ENCODE data around the gene ZBTB8B.
A peak's percentile ranks its signal among the peaks of the same experiment; 100 is the strongest.

Gene ZBTB8B

DNA sequence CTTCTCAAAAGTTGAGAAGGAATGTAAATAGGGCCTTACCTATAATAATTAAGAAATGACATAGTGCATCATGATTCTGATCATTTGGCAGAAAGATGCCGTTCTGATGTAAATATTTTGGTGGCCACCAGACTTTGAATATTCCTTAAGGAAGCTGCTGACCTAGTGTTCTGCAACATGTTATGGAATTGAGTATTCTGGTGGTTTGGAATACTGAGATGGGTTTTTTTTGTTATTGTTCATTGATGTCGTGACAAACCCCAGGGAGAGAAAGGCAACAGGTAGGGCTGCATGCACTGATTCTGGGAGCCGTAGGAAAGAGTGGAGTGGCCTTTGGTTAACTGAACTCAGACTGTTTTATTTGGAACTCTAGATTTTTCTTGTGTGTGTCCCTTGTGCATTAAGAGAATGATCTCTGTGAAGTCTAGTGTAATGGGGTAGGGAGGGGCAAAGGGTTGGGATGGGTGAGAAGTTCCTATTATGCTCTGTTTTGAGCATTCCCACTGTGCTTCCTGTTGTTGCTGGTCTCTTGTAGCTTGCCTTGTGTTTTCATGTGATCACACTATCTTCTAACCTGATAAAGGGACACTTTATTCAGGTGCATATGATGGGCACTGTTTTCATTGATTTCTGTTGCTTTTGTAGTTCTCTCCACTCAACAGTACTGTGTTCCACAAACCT lies 25.0 kb downstream of the ZBTB8B start:
- H2BK120ac ChIP-seq (ENCODE audit: low read depth, low read length), result no peak overlapping the region
- H3K4me3 ChIP-seq (ENCODE audit: insufficient read depth in 1 of 2, low read depth in 1 of 2, low read length in 2 of 2), result no peak overlapping the region
- no peak overlapping the region for H2BK12ac ChIP-seq (ENCODE audit: low read length in 2 of 2)
- H3K18ac ChIP-seq (ENCODE audit: low read depth in 1 of 2, low read length in 2 of 2), result no peak overlapping the region
- no peaks in the 10 kb centered on the region for H3K9me3 ChIP-seq (ENCODE audit: control insufficient read depth, low read length)
- H3K23ac ChIP-seq (ENCODE audit: low read length in 2 of 2), result no peak overlapping the region
- 89% methylated on average over 3 of the region's 3 CpGs for WGBS
- no peak overlapping the region for H2BK15ac ChIP-seq (ENCODE audit: low read depth, poor library complexity, severe bottlenecking)
- H3K4me2 ChIP-seq (ENCODE audit: low read length, poor library complexity, severe bottlenecking), result no peak overlapping the region
- H3K36me3 ChIP-seq (ENCODE audit: control insufficient read depth in 1 of 2, insufficient read depth in 2 of 2, low read depth in 1 of 2, low read length in 2 of 2), result no peaks in the 10 kb centered on the region
- no peak overlapping the region for H4K91ac ChIP-seq (ENCODE audit: low read length)
- no peak overlapping the region for H4K8ac ChIP-seq (ENCODE audit: low read length)
- no peak overlapping the region for H3K9ac ChIP-seq (ENCODE audit: low read length)
- H2BK5ac ChIP-seq (ENCODE audit: low read depth, low read length, poor library complexity, severe bottlenecking), result no peak overlapping the region
- no peak overlapping the region for H2AK5ac ChIP-seq (ENCODE audit: low read length, severe bottlenecking)
- H3K79me1 ChIP-seq (replicated peaks; ENCODE audit: low read length, poor library complexity, severe bottlenecking), result no peaks in the 10 kb centered on the region
- no peak overlapping the region for H3K14ac ChIP-seq (ENCODE audit: low read length in 2 of 2)
- H3K27me3 ChIP-seq (ENCODE audit: control insufficient read depth in 1 of 2, insufficient read depth in 1 of 2, low read length in 2 of 2), result no peaks in the 10 kb centered on the region
- DNase-seq, result no peak
- H3K4me1 ChIP-seq (ENCODE audit: control insufficient read depth, insufficient read depth, low read depth, low read length), result no peaks in the 10 kb centered on the region
- H3K4ac ChIP-seq (ENCODE audit: low read depth in 1 of 2, low read length in 2 of 2), result no peak overlapping the region
- no peak overlapping the region for H2AFZ ChIP-seq (ENCODE audit: low read depth, low read length)
- H3K27ac ChIP-seq (ENCODE audit: low read length, poor library complexity, severe bottlenecking), result no peak overlapping the region

DNA sequence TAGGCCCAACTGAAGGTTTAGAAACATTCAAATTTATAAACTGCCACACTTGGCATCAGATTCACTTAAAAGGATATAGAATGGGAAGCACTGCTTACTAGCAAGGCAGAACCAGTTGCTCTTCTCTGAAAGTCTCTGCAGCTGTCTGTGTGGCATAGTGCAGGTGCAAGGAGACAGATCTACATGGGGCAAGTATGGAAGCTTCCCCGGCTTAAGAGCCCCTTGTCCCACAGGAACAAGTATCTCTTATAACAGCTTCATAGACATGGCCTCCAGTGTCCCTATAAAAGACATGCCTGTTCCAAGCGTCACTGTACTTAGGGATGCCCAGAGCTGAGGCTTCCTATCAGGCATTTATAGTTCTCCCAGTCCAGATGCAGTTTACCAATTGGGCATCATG lies 26.5 kb downstream of the ZBTB8B start:
- no peaks in the 10 kb centered on the region for H3K27me3 ChIP-seq (ENCODE audit: control insufficient read depth in 1 of 2, insufficient read depth in 1 of 2, low read length in 2 of 2)
- no peaks in the 10 kb centered on the region for H3K79me1 ChIP-seq (replicated peaks; ENCODE audit: low read length, poor library complexity, severe bottlenecking)
- no peak overlapping the region for H3K14ac ChIP-seq (ENCODE audit: low read length in 2 of 2)
- no peak overlapping the region for H4K8ac ChIP-seq (ENCODE audit: low read length)
- no peak overlapping the region for H3K9ac ChIP-seq (ENCODE audit: low read length)
- WGBS, result 100% methylated on average over 2 of the region's 2 CpGs
- no peak overlapping the region for H3K27ac ChIP-seq (ENCODE audit: low read length, poor library complexity, severe bottlenecking)
- H2BK5ac ChIP-seq (ENCODE audit: low read depth, low read length, poor library complexity, severe bottlenecking), result no peak overlapping the region
- H2BK15ac ChIP-seq (ENCODE audit: low read depth, poor library complexity, severe bottlenecking), result no peak overlapping the region
- H3K18ac ChIP-seq (ENCODE audit: low read depth in 1 of 2, low read length in 2 of 2), result no peak overlapping the region
- H3K36me3 ChIP-seq (ENCODE audit: control insufficient read depth in 1 of 2, insufficient read depth in 2 of 2, low read depth in 1 of 2, low read length in 2 of 2), result no peaks in the 10 kb centered on the region
- H2BK120ac ChIP-seq (ENCODE audit: low read depth, low read length), result no peak overlapping the region
- H3K4me1 ChIP-seq (ENCODE audit: control insufficient read depth, insufficient read depth, low read depth, low read length), result no peaks in the 10 kb centered on the region
- H3K9me3 ChIP-seq (ENCODE audit: control insufficient read depth, low read length), result no peaks in the 10 kb centered on the region
- H2AFZ ChIP-seq (ENCODE audit: low read depth, low read length), result no peak overlapping the region
- no peak overlapping the region for H2AK5ac ChIP-seq (ENCODE audit: low read length, severe bottlenecking)
- no peak overlapping the region for H3K4ac ChIP-seq (ENCODE audit: low read depth in 1 of 2, low read length in 2 of 2)
- H3K23ac ChIP-seq (ENCODE audit: low read length in 2 of 2), result no peak overlapping the region
- no peak overlapping the region for H3K4me2 ChIP-seq (ENCODE audit: low read length, poor library complexity, severe bottlenecking)
- no peak overlapping the region for H2BK12ac ChIP-seq (ENCODE audit: low read length in 2 of 2)
- DNase-seq, result no peak
- H4K91ac ChIP-seq (ENCODE audit: low read length), result no peak overlapping the region
- no peak overlapping the region for H3K4me3 ChIP-seq (ENCODE audit: insufficient read depth in 1 of 2, low read depth in 1 of 2, low read length in 2 of 2)

DNA sequence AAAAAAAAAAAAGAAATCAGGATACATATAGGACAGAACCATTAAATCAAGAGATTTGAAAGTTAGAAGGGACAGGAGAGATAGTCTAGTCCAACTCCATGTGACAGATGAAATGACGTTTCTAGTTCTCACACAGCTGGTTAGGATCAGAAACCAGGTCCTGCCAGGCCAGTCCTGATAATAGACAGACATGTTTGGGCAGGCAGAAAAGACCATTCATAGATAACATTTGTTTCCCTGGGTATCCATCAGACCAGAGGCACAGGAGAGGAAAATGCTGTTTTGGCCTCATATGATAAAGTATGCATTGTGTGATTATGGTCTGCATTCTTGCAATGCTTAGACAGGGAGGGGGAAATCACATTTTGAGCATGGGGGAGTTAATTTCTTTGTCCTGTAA lies 29.3 kb downstream of the ZBTB8B start:
- no peaks in the 10 kb centered on the region for H3K79me1 ChIP-seq (replicated peaks; ENCODE audit: low read length, poor library complexity, severe bottlenecking)
- WGBS, result 19% methylated on average over 1 of the region's 1 CpG

DNA sequence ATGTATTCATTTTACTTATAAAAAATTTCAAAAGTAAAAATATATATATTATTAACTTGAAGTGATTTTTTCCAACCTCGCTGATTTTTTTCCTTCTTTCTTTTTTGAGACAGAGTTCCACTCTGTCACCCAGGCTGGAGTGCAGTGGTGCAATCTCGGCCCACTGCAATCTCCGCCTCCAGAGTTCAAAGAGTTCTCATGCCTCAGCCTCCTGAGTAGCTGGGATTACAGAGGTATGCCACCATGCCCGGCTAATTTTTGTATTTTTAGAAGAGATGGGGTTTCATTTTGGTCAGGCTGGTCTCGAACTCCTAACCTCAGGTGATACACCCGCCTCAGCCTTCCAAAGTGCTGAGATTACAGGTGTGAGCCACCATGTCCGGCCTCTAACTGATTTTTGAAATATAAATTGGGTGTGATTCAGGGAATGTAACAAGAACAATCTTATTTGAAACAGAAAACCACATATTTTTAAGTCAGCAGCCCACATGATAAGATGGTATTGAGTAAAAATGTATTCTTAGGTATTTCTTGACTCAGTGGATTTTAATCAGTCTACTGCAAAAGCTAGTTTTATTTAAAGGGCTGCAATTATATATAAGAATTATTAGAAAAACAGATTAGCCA lies 30.0 kb downstream of the ZBTB8B start:
- Histone ChIP-seq H3K14ac (ENCODE audit: low read length in 2 of 2) (no peak overlapping the region), H3K9me3 (ENCODE audit: control insufficient read depth, low read length) (no peaks in the 10 kb centered on the region), H3K27me3 (ENCODE audit: control insufficient read depth in 1 of 2, insufficient read depth in 1 of 2, low read length in 2 of 2) (no peaks in the 10 kb centered on the region), H4K8ac (ENCODE audit: low read length) (no peak overlapping the region), H3K36me3 (ENCODE audit: control insufficient read depth in 1 of 2, insufficient read depth in 2 of 2, low read depth in 1 of 2, low read length in 2 of 2) (no peaks in the 10 kb centered on the region), H3K4ac (ENCODE audit: low read depth in 1 of 2, low read length in 2 of 2) (no peak overlapping the region), H4K91ac (ENCODE audit: low read length) (no peak overlapping the region), H3K4me1 (ENCODE audit: control insufficient read depth, insufficient read depth, low read depth, low read length) (no peaks in the 10 kb centered on the region), H3K18ac (ENCODE audit: low read depth in 1 of 2, low read length in 2 of 2) (no peak overlapping the region), H2BK120ac (ENCODE audit: low read depth, low read length) (no peak overlapping the region), H2BK12ac (ENCODE audit: low read length in 2 of 2) (no peak overlapping the region), H2AFZ (ENCODE audit: low read depth, low read length) (no peak overlapping the region), H2BK5ac (ENCODE audit: low read depth, low read length, poor library complexity, severe bottlenecking) (no peak overlapping the region), H3K79me1 (replicated peaks; ENCODE audit: low read length, poor library complexity, severe bottlenecking) (no peaks in the 10 kb centered on the region), H2BK15ac (ENCODE audit: low read depth, poor library complexity, severe bottlenecking) (no peak overlapping the region), H3K4me3 (ENCODE audit: insufficient read depth in 1 of 2, low read depth in 1 of 2, low read length in 2 of 2) (no peak overlapping the region), H3K23ac (ENCODE audit: low read length in 2 of 2) (no peak overlapping the region), H3K4me2 (ENCODE audit: low read length, poor library complexity, severe bottlenecking) (no peak overlapping the region), H2AK5ac (ENCODE audit: low read length, severe bottlenecking) (no peak overlapping the region), H3K27ac (ENCODE audit: low read length, poor library complexity, severe bottlenecking) (no peak overlapping the region), H3K9ac (ENCODE audit: low read length) (no peak overlapping the region)
- DNase-seq, result no peak
- 92% methylated on average over 6 of the region's 7 CpGs for WGBS

More for the DNA sequence above, 29.3 kb downstream of the ZBTB8B start:
- H3K4ac ChIP-seq (ENCODE audit: low read depth in 1 of 2, low read length in 2 of 2), result no peak overlapping the region
- no peak overlapping the region for H2BK5ac ChIP-seq (ENCODE audit: low read depth, low read length, poor library complexity, severe bottlenecking)
- no peak overlapping the region for H3K4me3 ChIP-seq (ENCODE audit: insufficient read depth in 1 of 2, low read depth in 1 of 2, low read length in 2 of 2)
- H3K9ac ChIP-seq (ENCODE audit: low read length), result no peak overlapping the region
- H3K23ac ChIP-seq (ENCODE audit: low read length in 2 of 2), result no peak overlapping the region
- no peak overlapping the region for H4K91ac ChIP-seq (ENCODE audit: low read length)
- no peak overlapping the region for H3K14ac ChIP-seq (ENCODE audit: low read length in 2 of 2)
- H3K27ac ChIP-seq (ENCODE audit: low read length, poor library complexity, severe bottlenecking), result no peak overlapping the region
- no peaks in the 10 kb centered on the region for H3K9me3 ChIP-seq (ENCODE audit: control insufficient read depth, low read length)
- H3K4me2 ChIP-seq (ENCODE audit: low read length, poor library complexity, severe bottlenecking), result no peak overlapping the region
- no peak overlapping the region for H2BK15ac ChIP-seq (ENCODE audit: low read depth, poor library complexity, severe bottlenecking)
- peak; percentile 33 for DNase-seq
- no peak overlapping the region for H2BK12ac ChIP-seq (ENCODE audit: low read length in 2 of 2)
- H2AFZ ChIP-seq (ENCODE audit: low read depth, low read length), result no peak overlapping the region
- H3K27me3 ChIP-seq (ENCODE audit: control insufficient read depth in 1 of 2, insufficient read depth in 1 of 2, low read length in 2 of 2), result no peaks in the 10 kb centered on the region
- H3K4me1 ChIP-seq (ENCODE audit: control insufficient read depth, insufficient read depth, low read depth, low read length), result no peaks in the 10 kb centered on the region
- no peak overlapping the region for H4K8ac ChIP-seq (ENCODE audit: low read length)
- H3K18ac ChIP-seq (ENCODE audit: low read depth in 1 of 2, low read length in 2 of 2), result no peak overlapping the region
- H3K36me3 ChIP-seq (ENCODE audit: control insufficient read depth in 1 of 2, insufficient read depth in 2 of 2, low read depth in 1 of 2, low read length in 2 of 2), result no peaks in the 10 kb centered on the region
- H2AK5ac ChIP-seq (ENCODE audit: low read length, severe bottlenecking), result no peak overlapping the region
- H2BK120ac ChIP-seq (ENCODE audit: low read depth, low read length), result no peak overlapping the region
